ENCODE measurements around the gene CLPTM1L. TPM values are rescaled to one million over a fixed set of nuclear protein-coding genes. Genes with fewer than 3 reads are reported as not detected.

Gene CLPTM1L
- total and polyA plus RNA-seq, 9 of the 15 experiments (the other 6 are each of a cell fraction or from before 2014, with no cell fraction given): 3.5 to 217 (median 177) TPM

DNA sequence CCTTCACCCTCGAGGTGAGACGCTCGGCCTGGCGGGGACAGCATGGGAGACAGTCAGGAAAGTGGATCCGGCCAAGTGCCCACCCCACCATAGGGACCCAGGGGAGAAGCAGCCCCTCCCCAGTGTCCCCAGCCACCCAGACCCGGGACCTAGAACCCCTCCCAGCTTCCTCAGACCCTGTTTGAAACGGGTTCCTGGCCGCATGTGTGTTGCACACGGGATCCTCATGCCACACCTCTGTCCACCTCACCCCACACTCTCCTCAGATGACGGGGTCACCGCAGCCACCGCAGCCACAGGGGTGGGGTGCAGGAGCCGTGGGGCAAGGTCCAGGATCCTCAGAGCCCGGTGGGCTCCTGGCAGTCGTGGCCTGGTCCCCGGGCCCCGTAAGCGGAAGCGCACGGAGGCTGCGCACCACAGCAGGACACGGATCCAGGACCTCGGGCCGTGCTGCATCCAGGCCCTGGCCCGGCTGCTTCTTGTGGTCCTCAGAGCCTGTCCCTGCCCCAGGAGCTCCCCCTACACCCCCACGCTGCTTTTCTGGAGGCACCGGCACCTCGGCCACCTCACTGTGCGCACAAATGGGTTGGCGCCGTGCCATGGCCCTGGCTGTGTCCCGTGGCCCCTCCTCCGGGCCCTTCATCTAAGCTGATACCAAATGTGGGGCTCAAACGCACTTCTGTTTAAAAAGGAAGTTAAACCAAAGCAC is 65.3 kb downstream of the CLPTM1L start:
- DNase-seq (ENCODE audit: extremely low read depth in 1 of 4, low spot score in 3 of 4): no peak
- peaks cover 12% of the 10 kb centered on the region; the same call in 1 of the 2 replicates for H4K20me1 ChIP-seq (replicated peaks; ENCODE audit: control insufficient read depth, insufficient read depth, low read length)
- POLR2A ChIA-PET: interaction anchor here (0.6 to 1.1 kb wide), 2 partner anchors 9 to 154 kb away, joined by 3 to 4 read pairs; no protein-coding TSS in a partner anchor
- H3K4me3 ChIP-seq: no peak overlapping the region
- no TSS peak for BruUV-seq (replicated peaks)
- H3K9me1 ChIP-seq (ENCODE audit: control insufficient read depth, insufficient read depth, low read length): no peaks in the 10 kb centered on the region
- H3K79me2 ChIP-seq (ENCODE audit: control insufficient read depth, insufficient read depth, low read length): no peaks in the 10 kb centered on the region
- in situ Hi-C loops (cut with MboI) (no loop called here), intact Hi-C loops (cut with micrococcal nuclease) (no loop called here)
- H3K4me1 ChIP-seq (replicated peaks in 1 of 2; ENCODE audit: control insufficient read depth in 2 of 2, insufficient read depth in 2 of 2, low read length in 2 of 2): peaks cover 0 to 36% of the 10 kb centered on the region in 2 experiments; a peak in 1 of 5 replicates
- FAIRE-seq: no peak
- peaks cover 19 to 75% of the 10 kb centered on the region in 2 experiments for H3K27me3 ChIP-seq (ENCODE audit: control insufficient read depth in 2 of 2, insufficient read depth in 2 of 2, low read length in 2 of 2)
- TF ChIP-seq, protein P1, sequence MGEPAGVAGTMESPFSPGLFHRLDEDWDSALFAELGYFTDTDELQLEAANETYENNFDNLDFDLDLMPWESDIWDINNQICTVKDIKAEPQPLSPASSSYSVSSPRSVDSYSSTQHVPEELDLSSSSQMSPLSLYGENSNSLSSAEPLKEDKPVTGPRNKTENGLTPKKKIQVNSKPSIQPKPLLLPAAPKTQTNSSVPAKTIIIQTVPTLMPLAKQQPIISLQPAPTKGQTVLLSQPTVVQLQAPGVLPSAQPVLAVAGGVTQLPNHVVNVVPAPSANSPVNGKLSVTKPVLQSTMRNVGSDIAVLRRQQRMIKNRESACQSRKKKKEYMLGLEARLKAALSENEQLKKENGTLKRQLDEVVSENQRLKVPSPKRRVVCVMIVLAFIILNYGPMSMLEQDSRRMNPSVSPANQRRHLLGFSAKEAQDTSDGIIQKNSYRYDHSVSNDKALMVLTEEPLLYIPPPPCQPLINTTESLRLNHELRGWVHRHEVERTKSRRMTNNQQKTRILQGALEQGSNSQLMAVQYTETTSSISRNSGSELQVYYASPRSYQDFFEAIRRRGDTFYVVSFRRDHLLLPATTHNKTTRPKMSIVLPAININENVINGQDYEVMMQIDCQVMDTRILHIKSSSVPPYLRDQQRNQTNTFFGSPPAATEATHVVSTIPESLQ (CRISPR knock-in tag; IDR thresholded peaks at IDR 0.05): no peak
- no peak for TF ChIP-seq ZNF232 (CRISPR knock-in tag; IDR thresholded peaks at IDR 0.05)
- TF ChIP-seq TBL1XR1 (IDR thresholded peaks at IDR 0.05; ENCODE audit: low read length in 2 of 2): no peak
- no peak for TF ChIP-seq XRCC4 (IDR thresholded peaks at IDR 0.05; ENCODE audit: extremely low read depth, insufficient read depth, insufficient read length)
- no peak for TF ChIP-seq ZNF785 (CRISPR knock-in tag; IDR thresholded peaks at IDR 0.05)
- peak; percentile 56 for TF ChIP-seq NFIC (IDR thresholded peaks at IDR 0.05)
- no peak for TF ChIP-seq KAT8 (IDR thresholded peaks at IDR 0.05; ENCODE audit: low read depth)
- TF ChIP-seq ETV1 (tag; conservative IDR thresholded peaks at IDR 0.05; ENCODE audit: low read depth): no peak
- no peak overlapping the region for H3K27ac ChIP-seq (ENCODE audit: extremely low read depth, low read depth, low read length)
- no peak overlapping the region for H3K4me2 ChIP-seq (ENCODE audit: insufficient read depth, low read length)
- no peak overlapping the region for H2AFZ ChIP-seq (ENCODE audit: low read depth, low read length)
- 29% methylated on average over 26 of the region's 34 CpGs for WGBS (ENCODE audit: insufficient coverage, low coverage, missing lambda C conversion rate)
- H3K36me3 ChIP-seq (ENCODE audit: control insufficient read depth, insufficient read depth, low read length): no peaks in the 10 kb centered on the region
- H3K9me3 ChIP-seq (replicated peaks; ENCODE audit: control insufficient read depth, insufficient read depth, low read depth, low read length): no peaks in the 10 kb centered on the region
- ATAC-seq: no peak
- CTCF ChIA-PET (ENCODE audit: low intra/inter-chr PET ratio): no interaction called here
- H3K9ac ChIP-seq (ENCODE audit: insufficient read depth in 1 of 2, low read depth in 2 of 2, low read length in 2 of 2): no peak overlapping the region; a peak in 1 of 4 replicates

All from K562 (cell line).